Measurements from ENCODE around the gene ELSPBP1.

The ELSPBP1 gene

DNA sequence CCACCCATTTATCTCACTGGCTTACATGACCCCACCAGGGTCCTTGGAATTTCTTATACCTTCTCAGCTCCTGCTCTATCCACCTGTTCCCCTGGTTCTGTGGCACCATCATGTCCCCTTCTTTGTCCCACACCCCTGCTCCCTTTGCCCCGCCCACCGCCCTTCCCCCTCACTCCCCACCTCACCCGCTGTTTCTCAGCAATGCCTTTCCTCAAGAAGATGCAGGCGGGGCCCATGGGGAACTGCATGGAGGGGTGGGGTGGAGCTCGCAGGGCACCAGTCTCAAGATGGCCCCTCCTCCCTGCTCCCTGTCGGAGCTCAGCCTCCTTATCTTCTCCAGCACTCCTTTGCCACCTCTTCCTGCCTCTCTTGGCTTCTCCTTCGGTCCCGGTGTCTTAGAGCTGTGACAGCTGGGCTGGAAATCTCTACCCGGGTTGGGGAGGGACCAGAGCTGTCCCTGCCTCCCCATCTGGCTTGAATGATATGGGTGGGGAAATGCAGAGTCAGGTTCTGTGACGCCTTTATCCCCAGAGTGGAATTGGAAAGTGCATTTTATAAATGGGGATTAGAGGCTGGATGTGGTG, 49.3 kb downstream of the ELSPBP1 start, which contains the start of gene CABP5:
CABP5 (minus strand) TSS at position 405 of the 584 bp plus-strand sequence; CDS start at position 248, 157 bp downstream.
- H3K4me3 ChIP-seq (replicated peaks; ENCODE audit: insufficient read depth, low read length) = no peak within 1 kb of the TSS
- H3K27ac ChIP-seq (replicated peaks) = no peak within 1 kb of the TSS
- H3K27me3 ChIP-seq (ENCODE audit: insufficient read depth, poor library complexity, severe bottlenecking) = no peaks in the 10 kb centered on the region
- DNase-seq (ENCODE audit: low read depth in 1 of 2, low spot score in 1 of 2) = no peak
- TF ChIP-seq, protein P1, sequence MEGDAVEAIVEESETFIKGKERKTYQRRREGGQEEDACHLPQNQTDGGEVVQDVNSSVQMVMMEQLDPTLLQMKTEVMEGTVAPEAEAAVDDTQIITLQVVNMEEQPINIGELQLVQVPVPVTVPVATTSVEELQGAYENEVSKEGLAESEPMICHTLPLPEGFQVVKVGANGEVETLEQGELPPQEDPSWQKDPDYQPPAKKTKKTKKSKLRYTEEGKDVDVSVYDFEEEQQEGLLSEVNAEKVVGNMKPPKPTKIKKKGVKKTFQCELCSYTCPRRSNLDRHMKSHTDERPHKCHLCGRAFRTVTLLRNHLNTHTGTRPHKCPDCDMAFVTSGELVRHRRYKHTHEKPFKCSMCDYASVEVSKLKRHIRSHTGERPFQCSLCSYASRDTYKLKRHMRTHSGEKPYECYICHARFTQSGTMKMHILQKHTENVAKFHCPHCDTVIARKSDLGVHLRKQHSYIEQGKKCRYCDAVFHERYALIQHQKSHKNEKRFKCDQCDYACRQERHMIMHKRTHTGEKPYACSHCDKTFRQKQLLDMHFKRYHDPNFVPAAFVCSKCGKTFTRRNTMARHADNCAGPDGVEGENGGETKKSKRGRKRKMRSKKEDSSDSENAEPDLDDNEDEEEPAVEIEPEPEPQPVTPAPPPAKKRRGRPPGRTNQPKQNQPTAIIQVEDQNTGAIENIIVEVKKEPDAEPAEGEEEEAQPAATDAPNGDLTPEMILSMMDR (IDR thresholded peaks at IDR 0.05; ENCODE audit: insufficient read depth, low read length) = no peak
- TF ChIP-seq SPI1 (IDR thresholded peaks at IDR 0.05; ENCODE audit: borderline replicate concordance, low read depth) (no peak), GABPA (IDR thresholded peaks at IDR 0.05; ENCODE audit: low read depth) (no peak), POLR2AphosphoS5 (IDR thresholded peaks at IDR 0.05; ENCODE audit: low read depth) (no peak)
- TF ChIP-seq, protein P2, sequence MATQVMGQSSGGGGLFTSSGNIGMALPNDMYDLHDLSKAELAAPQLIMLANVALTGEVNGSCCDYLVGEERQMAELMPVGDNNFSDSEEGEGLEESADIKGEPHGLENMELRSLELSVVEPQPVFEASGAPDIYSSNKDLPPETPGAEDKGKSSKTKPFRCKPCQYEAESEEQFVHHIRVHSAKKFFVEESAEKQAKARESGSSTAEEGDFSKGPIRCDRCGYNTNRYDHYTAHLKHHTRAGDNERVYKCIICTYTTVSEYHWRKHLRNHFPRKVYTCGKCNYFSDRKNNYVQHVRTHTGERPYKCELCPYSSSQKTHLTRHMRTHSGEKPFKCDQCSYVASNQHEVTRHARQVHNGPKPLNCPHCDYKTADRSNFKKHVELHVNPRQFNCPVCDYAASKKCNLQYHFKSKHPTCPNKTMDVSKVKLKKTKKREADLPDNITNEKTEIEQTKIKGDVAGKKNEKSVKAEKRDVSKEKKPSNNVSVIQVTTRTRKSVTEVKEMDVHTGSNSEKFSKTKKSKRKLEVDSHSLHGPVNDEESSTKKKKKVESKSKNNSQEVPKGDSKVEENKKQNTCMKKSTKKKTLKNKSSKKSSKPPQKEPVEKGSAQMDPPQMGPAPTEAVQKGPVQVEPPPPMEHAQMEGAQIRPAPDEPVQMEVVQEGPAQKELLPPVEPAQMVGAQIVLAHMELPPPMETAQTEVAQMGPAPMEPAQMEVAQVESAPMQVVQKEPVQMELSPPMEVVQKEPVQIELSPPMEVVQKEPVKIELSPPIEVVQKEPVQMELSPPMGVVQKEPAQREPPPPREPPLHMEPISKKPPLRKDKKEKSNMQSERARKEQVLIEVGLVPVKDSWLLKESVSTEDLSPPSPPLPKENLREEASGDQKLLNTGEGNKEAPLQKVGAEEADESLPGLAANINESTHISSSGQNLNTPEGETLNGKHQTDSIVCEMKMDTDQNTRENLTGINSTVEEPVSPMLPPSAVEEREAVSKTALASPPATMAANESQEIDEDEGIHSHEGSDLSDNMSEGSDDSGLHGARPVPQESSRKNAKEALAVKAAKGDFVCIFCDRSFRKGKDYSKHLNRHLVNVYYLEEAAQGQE (IDR thresholded peaks at IDR 0.05; ENCODE audit: insufficient replicate concordance, low read depth) = no peak

DNA sequence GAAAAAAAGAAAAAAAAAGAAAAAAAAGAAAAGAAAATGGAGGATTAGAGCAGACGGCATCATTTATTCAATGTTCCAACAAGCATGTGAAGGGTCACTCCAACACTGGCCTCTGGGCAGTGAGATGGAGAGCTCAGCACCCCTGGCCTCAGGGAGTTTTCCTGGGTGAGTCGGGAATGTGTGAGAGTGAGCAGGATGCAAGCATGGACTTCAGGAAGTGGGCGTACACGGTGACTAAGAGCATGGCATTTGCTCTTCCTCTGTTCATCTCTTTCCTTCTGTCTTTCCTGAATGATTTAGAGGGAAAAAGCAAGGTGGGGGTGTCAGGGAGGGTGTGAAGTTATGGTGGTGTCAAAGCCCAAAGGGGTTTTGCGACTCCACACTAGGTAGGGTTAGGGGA, 50.1 kb downstream of the ELSPBP1 start:
- no peak overlapping the region for H3K27ac ChIP-seq (replicated peaks)
- no peak for TF ChIP-seq GABPA (IDR thresholded peaks at IDR 0.05; ENCODE audit: low read depth)
- H3K4me3 ChIP-seq (replicated peaks; ENCODE audit: insufficient read depth, low read length) = no peak overlapping the region
- DNase-seq (ENCODE audit: low read depth in 1 of 2, low spot score in 1 of 2) = no peak
- H3K27me3 ChIP-seq (ENCODE audit: insufficient read depth, poor library complexity, severe bottlenecking) = no peaks in the 10 kb centered on the region

DNA sequence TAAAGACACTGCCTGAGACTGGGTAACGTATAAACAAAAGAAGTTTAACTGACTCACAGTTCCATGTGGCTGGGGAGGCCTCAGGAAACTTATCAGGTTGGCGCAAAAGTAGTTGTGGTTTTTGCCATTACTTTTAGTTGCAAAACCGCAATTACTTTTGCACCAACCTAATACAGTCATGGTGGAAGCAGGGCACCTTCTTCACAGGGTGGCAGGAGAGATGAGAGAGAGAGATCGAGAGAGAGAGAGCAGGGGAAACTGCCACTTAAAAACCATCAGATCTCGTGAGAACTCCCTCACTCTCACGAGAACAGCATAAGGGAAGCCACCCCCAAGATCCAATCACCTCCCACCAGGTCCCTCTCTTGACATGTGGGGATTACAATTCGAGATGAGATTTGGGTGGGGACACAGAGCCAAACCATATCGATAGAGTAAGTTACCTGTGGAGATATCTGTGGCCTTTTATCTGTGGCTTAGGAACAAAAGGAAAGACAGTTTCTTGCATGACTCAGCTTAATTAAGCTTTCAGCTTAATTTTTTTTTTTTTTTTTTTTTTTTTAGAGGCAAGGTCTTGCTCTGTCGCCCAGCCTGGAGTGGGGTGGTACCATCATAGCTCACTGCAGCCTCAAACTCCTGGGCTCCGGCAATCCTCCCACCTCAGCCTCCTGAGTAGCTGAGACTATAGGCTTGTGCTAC, 57.1 kb downstream of the ELSPBP1 start:
- H3K27me3 ChIP-seq (ENCODE audit: insufficient read depth, poor library complexity, severe bottlenecking) = no peaks in the 10 kb centered on the region
- no peak for DNase-seq (ENCODE audit: low read depth in 1 of 2, low spot score in 1 of 2)
- TF ChIP-seq POLR2AphosphoS5 (IDR thresholded peaks at IDR 0.05; ENCODE audit: low read depth) (no peak), SPI1 (IDR thresholded peaks at IDR 0.05; ENCODE audit: borderline replicate concordance, low read depth) (no peak), GABPA (IDR thresholded peaks at IDR 0.05; ENCODE audit: low read depth) (no peak)
- TF ChIP-seq, protein P2 (IDR thresholded peaks at IDR 0.05; ENCODE audit: insufficient replicate concordance, low read depth) = no peak
- TF ChIP-seq, protein P1 (IDR thresholded peaks at IDR 0.05; ENCODE audit: insufficient read depth, low read length) = no peak
- no peak overlapping the region for H3K4me3 ChIP-seq (replicated peaks; ENCODE audit: insufficient read depth, low read length)
- H3K27ac ChIP-seq (replicated peaks) = no peak overlapping the region

DNA sequence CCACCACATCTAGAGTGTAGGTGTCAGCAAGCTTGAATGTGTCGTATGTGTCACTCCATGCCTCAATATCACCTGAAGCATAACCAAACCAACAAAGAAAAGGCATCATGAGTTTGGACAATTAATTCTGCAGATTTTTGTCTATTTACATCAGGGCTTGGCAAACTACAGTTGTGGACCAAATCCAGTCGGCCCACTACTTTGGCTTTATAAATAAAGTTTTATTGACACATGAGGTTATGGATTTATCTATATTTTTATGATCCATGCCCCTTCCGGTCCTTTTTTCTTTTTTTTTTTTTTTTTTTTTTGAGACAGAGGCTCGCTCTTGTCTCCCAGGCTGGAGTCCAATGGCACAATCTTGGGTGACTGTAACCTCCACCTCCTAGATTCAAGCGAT, 58.6 kb downstream of the ELSPBP1 start:
- no peak overlapping the region for H3K4me3 ChIP-seq (replicated peaks; ENCODE audit: insufficient read depth, low read length)
- no peak overlapping the region for H3K27ac ChIP-seq (replicated peaks)
- no peaks in the 10 kb centered on the region for H3K27me3 ChIP-seq (ENCODE audit: insufficient read depth, poor library complexity, severe bottlenecking)
- TF ChIP-seq, protein P1 (IDR thresholded peaks at IDR 0.05; ENCODE audit: insufficient read depth, low read length) = no peak
- TF ChIP-seq GABPA (IDR thresholded peaks at IDR 0.05; ENCODE audit: low read depth) (no peak), POLR2AphosphoS5 (IDR thresholded peaks at IDR 0.05; ENCODE audit: low read depth) (no peak), SPI1 (IDR thresholded peaks at IDR 0.05; ENCODE audit: borderline replicate concordance, low read depth) (no peak)
- TF ChIP-seq, protein P2 (IDR thresholded peaks at IDR 0.05; ENCODE audit: insufficient replicate concordance, low read depth) = no peak
- DNase-seq (ENCODE audit: low read depth in 1 of 2, low spot score in 1 of 2) = no peak

All from HL-60 (cell line).